Measurements from ENCODE around the gene ARRDC5. TPM values are rescaled to one million over a fixed set of nuclear protein-coding genes. Genes with fewer than 3 reads are reported as not detected.
A peak's percentile ranks its signal among the peaks of the same experiment; 100 is the strongest.
"Not testable (repeated sequence)": the region's sequence is repeated elsewhere in the genome, so short reads cannot be mapped to it uniquely, and the experiment has no call there.

The ARRDC5 gene
- total RNA-seq, 2 experiments from 2014 or later, result 0.12 TPM; not detected in 1

DNA sequence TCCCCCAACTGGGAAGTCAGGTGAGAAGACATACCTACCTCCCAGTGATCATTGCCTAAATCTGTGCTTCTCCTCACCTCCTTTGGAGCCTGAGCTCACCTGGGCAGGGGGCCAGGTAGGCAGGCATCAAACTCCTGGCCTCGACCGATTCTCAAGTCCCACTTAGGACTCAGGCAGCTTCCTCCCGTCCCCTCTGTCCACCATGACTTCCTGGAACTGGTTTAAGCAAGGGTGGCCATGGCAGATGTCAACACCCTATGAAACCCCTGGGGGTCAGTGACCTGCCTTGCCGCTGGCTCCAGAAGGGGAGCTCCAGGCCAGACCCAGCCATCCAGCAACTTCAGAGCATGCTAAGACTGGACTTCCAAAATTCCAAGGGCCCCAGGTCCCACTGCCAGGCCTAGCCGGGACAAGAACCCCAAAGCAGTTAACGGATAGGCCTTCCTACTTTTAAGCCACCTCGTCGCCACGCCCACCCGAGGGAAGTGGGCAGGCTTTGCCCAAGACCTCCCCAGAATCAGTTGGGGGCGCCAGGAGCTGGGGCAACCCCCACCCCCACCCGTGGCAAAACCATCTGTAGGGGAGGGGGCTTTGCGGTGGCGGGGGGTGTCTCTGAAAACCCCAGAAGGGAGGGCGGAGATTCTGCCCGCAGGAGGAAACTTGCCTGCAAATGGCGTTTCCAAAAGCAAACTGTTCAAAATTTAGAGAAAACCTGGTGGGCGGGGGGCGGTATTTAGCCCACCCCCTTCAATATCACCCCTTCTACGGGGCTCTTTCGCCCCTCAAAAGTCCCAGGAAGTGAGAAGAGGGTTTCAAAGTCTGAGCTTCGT is 35.9 kb downstream of the ARRDC5 start:
- H3K4me1 Mint-ChIP-seq (ENCODE audit: low read depth), result peaks cover 22% of the 10 kb centered on the region
- POLR2A ChIA-PET, result interaction anchor here (0.7 to 1.7 kb wide), 2 partner anchors 45 to 81 kb away, joined by 3 to 7 read pairs; no protein-coding TSS in a partner anchor
- H3K27ac Mint-ChIP-seq, result peak overlapping the region; percentile 69
- DNase-seq, result peak; percentile 59
- intact Hi-C loops (cut with micrococcal nuclease), result loop anchor here (1.0 to 2.0 kb wide), 2 partner anchors 44 to 102 kb away; partner anchors contain the start of gene KDM4B
- no peaks in the 10 kb centered on the region for H3K9me3 Mint-ChIP-seq
- no peaks in the 10 kb centered on the region for H3K36me3 Mint-ChIP-seq
- CTCF ChIA-PET, result interaction anchor here (0.6 to 9.7 kb wide), 9 partner anchors 15 to 272 kb away, joined by 3 to 102 read pairs (median 4); no protein-coding TSS in a partner anchor
- peak overlapping the region; percentile 79 for H3K4me3 Mint-ChIP-seq
- H3K27me3 Mint-ChIP-seq, result peaks cover 2% of the 10 kb centered on the region

DNA sequence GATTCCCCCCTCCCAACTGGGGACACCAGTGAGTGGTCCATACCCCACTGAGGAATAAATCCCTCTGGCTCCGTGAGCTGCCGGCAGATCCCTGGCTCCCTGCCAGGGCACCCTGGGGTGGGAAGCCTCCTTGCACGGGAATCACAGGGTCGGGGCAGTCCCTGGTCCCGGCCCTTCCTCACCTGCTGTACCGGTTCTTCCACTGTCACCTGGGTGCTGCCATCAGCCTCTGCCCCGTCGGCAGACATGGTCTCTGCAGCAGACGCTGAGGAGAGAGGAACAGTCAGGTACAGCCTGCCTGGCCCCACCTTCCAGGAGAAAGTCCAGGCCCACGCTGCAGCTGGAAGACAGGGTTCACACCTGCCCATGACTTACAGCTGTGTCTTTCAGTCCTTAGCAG is 41.5 kb downstream of the ARRDC5 start:
- ChIA-PET CTCF (no interaction called here), POLR2A (interaction anchor here (0.6 to 0.8 kb wide), 2 partner anchors 8 to 600 kb away, joined by 3 read pairs; no protein-coding TSS in a partner anchor)
- H3K27ac Mint-ChIP-seq, result no peak overlapping the region
- H3K27me3 Mint-ChIP-seq, result no peaks in the 10 kb centered on the region
- no peak overlapping the region for H3K4me3 Mint-ChIP-seq
- H3K36me3 Mint-ChIP-seq, result no peaks in the 10 kb centered on the region
- H3K4me1 Mint-ChIP-seq (ENCODE audit: low read depth), result peaks cover 2% of the 10 kb centered on the region
- H3K9me3 Mint-ChIP-seq, result no peaks in the 10 kb centered on the region
- intact Hi-C loops (cut with micrococcal nuclease), result no loop called here
- DNase-seq, result no peak

DNA sequence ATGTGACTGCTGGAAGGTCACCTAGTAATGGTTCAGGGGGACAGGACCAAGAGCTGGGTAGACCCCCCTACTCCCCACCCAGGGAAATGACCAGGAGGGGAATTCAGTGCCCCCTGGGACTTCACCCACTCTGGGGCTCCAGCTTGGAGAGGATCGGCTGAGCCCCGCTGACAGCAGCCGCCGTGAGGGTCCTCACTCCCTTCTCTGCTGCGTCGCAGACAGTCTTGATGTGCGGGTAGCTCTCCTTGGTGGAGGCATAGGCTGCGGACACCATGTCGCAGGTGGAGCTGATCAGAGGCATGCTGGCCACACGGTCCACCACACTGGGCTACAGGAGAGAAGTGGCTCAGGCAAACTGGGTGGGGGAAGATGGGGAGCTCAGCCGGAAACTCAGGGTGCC is 43.0 kb downstream of the ARRDC5 start:
- no peak overlapping the region for H3K4me3 Mint-ChIP-seq
- no peaks in the 10 kb centered on the region for H3K27me3 Mint-ChIP-seq
- no peak for DNase-seq
- CTCF ChIA-PET, result interaction anchor here (0.6 to 1.6 kb wide), 4 partner anchors 12 to 171 kb away, joined by 3 to 7 read pairs (median 4); no protein-coding TSS in a partner anchor
- intact Hi-C loops (cut with micrococcal nuclease), result no loop called here
- H3K36me3 Mint-ChIP-seq, result no peaks in the 10 kb centered on the region
- POLR2A ChIA-PET, result interaction anchor here (1.3 kb wide), 1 partner anchor 9 kb away, joined by 6 read pairs; no protein-coding TSS in a partner anchor
- no peaks in the 10 kb centered on the region for H3K9me3 Mint-ChIP-seq
- peaks cover 2% of the 10 kb centered on the region for H3K4me1 Mint-ChIP-seq (ENCODE audit: low read depth)
- H3K27ac Mint-ChIP-seq, result no peak overlapping the region

DNA sequence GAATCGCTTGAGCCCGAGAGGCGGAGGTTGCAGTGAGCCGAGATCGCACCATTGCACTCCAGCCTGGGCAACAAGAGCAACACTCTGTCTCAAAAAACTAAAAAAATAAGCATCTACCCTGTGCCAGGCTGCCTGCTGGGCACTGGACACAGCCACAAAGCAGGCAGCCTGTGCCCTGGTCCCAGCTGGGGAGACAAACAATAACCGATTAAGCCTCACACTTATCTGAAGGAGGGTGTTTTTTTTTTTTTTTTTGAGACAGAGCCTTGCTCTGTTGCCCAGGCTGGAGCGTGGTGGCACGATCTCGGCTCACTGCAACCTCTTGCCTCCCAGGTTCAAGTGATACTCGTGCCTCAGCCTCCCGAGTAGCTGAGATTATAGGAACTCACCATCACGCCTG is 46.2 kb downstream of the ARRDC5 start:
- H3K9me3 Mint-ChIP-seq; intact Hi-C loops (cut with micrococcal nuclease); DNase-seq; H3K27me3 Mint-ChIP-seq; H3K36me3 Mint-ChIP-seq; H3K4me3 Mint-ChIP-seq; POLR2A ChIA-PET; H3K27ac Mint-ChIP-seq; H3K4me1 Mint-ChIP-seq (ENCODE audit: low read depth): not testable (repeated sequence)
- CTCF ChIA-PET, result interaction anchor here (0.6 to 14.2 kb wide), 2 partner anchors 46 to 175 kb away, joined by 3 to 395 read pairs; no protein-coding TSS in a partner anchor

GRCh38 chr19:4853506-4853905 is 49.2 kb downstream of the ARRDC5 start:
- H3K9me3 Mint-ChIP-seq; H3K27ac Mint-ChIP-seq; intact Hi-C loops (cut with micrococcal nuclease); H3K27me3 Mint-ChIP-seq; H3K4me3 Mint-ChIP-seq; H3K36me3 Mint-ChIP-seq; H3K4me1 Mint-ChIP-seq (ENCODE audit: low read depth); DNase-seq: not testable (repeated sequence)
- ChIA-PET POLR2A (interaction anchor here (0.9 to 1.3 kb wide), 2 partner anchors 8 to 44 kb away, joined by 3 to 6 read pairs; no protein-coding TSS in a partner anchor), CTCF (interaction anchor here (0.7 to 14.2 kb wide), 5 partner anchors 9 to 48 kb away, joined by 3 to 395 read pairs (median 3); no protein-coding TSS in a partner anchor)

- H3K27me3 Mint-ChIP-seq, result no peaks in the 10 kb centered on the region
- no peaks in the 10 kb centered on the region for H3K9me3 Mint-ChIP-seq
- intact Hi-C loops (cut with micrococcal nuclease), result no loop called here
- ChIA-PET CTCF (interaction anchor here (1.0 to 14.2 kb wide), 11 partner anchors 11 to 119 kb away, joined by 3 to 395 read pairs (median 7); partner anchors contain the start of gene PLIN3), POLR2A (interaction anchor here (1.3 kb wide), 1 partner anchor 43 kb away, joined by 6 read pairs; no protein-coding TSS in a partner anchor)
- H3K4me1 Mint-ChIP-seq (ENCODE audit: low read depth), result peaks cover 2% of the 10 kb centered on the region
- H3K4me3 Mint-ChIP-seq, result no peak overlapping the region
- no peak overlapping the region for H3K27ac Mint-ChIP-seq
- peaks cover 10% of the 10 kb centered on the region for H3K36me3 Mint-ChIP-seq
- no peak for DNase-seq
Observed at GRCh38 chr19:4852484-4852883, 50.2 kb downstream of the ARRDC5 start.

DNA sequence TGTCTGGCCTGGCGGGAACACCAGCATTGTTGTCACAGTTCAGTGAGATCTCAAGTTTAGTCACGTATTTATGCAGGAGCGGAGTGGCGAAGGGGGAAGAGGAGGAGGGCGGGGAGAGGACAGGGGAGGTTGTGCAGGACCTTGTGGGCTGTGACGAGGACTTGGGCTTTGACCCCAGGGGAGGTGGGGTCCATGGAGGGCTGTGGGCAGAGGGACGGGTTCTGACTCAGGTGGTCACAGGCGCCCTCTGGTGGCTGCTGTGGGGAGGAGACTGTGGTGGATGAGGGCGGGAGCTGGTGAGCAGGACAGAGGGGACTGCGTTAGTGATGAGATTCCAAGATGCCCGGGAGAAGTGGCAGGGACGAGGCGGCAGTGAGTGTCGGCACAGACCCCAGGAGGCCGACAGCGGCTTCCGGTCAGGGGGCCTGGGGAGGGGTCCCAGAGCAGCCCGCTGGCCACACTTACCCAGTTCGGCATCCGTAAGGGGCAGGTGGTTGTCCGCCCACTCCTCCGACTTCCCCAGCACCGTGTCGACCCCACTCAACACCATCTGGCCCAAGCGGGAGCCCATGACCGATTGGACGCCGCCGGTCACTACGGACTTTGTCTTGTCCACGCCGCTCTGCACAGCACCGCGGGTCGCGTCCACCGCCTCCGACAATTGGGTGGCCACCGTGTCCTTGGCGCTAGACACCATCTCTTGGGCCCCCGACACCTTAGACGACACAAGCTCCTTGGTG is 51.0 kb downstream of the ARRDC5 start:
- ChIA-PET POLR2A (interaction anchor here (1.3 kb wide), 1 partner anchor 42 kb away, joined by 5 read pairs; no protein-coding TSS in a partner anchor), CTCF (interaction anchor here (0.6 to 14.2 kb wide), 20 partner anchors 10 to 180 kb away, joined by 3 to 395 read pairs (median 6); partner anchors contain the start of gene PLIN3)
- peaks cover 2% of the 10 kb centered on the region for H3K4me1 Mint-ChIP-seq (ENCODE audit: low read depth)
- H3K9me3 Mint-ChIP-seq, result no peaks in the 10 kb centered on the region
- H3K27ac Mint-ChIP-seq, result peak overlapping the region; percentile 38
- peak; percentile 81 for DNase-seq
- H3K4me3 Mint-ChIP-seq, result no peak overlapping the region
- H3K27me3 Mint-ChIP-seq, result no peaks in the 10 kb centered on the region
- H3K36me3 Mint-ChIP-seq, result peaks cover 10% of the 10 kb centered on the region
- intact Hi-C loops (cut with micrococcal nuclease), result loop anchor here (1.0 kb wide), 1 partner anchor 42 kb away; no protein-coding TSS in a partner anchor

DNA sequence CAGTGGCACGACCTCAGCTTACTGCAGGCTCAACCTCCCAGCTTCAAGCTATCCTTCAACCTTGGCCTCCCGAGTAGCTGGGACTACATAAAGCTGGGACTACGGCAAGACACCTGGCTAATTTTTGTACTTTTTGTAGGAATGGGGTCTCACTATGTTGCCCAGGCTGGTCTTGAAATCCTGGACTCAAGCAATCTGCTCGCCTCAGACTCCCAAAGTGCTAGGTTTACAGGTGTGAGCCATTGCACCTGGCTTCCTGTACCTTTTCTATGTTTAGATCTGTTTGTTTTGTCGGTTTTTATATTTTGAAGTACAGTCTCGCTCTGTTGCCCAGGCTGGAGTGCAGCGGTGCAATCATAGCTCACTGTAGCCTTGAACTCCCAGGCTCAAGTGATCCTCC is 53.7 kb downstream of the ARRDC5 start:
- Mint-ChIP-seq H3K4me3 (no peak overlapping the region), H3K27me3 (no peaks in the 10 kb centered on the region), H3K27ac (no peak overlapping the region), H3K4me1 (ENCODE audit: low read depth) (peaks cover 2% of the 10 kb centered on the region), H3K36me3 (peaks cover 8% of the 10 kb centered on the region), H3K9me3 (no peaks in the 10 kb centered on the region)
- ChIA-PET POLR2A (no interaction called here), CTCF (interaction anchor here (0.6 to 14.2 kb wide), 5 partner anchors 23 to 182 kb away, joined by 3 to 395 read pairs (median 3); no protein-coding TSS in a partner anchor)
- intact Hi-C loops (cut with micrococcal nuclease), result no loop called here
- no peak for DNase-seq

DNA sequence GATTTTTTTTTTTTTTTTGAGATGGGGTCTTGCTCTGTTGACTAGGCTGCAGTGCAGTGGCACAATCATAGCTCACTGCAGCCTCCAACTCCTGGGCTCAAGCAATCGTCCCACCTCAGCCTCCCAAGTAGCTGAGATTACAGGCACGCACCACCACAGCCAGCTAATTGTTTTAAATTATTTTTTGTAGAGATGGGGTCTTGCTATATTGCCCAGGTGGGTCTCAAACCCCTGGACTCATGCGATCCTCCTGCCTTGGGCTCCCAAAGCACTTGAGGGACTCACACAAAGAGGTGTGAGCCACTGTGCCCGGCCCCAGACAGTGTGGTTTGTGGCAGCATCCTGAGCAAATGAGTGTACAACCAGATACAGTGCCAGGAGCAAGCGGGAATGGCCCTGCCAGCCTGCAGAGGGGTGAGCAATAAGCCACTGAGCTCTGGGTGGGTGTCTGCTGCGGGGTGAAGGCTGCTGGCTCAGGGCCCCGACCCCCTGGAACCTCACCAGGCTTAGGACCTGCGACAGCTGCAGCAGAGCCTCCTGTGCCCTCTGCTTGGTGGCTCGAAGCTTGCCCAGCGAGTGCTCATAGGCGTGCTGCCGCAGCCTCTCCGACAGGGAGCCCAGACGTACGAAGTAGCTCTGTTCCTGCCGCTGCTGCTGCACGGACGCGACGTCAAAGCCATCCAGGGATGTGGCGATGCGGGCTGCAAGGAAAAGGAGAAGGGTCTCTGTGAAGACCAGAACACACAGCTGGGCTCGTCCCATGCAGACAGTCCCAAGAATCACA is 55.3 kb downstream of the ARRDC5 start:
- no peak overlapping the region for H3K4me3 Mint-ChIP-seq
- POLR2A ChIA-PET, result no interaction called here
- DNase-seq, result no peak
- intact Hi-C loops (cut with micrococcal nuclease), result no loop called here
- peaks cover 2% of the 10 kb centered on the region for H3K4me1 Mint-ChIP-seq (ENCODE audit: low read depth)
- no peaks in the 10 kb centered on the region for H3K27me3 Mint-ChIP-seq
- no peaks in the 10 kb centered on the region for H3K9me3 Mint-ChIP-seq
- peaks cover 14% of the 10 kb centered on the region for H3K36me3 Mint-ChIP-seq
- CTCF ChIA-PET, result interaction anchor here (14.2 kb wide), 1 partner anchor 37 kb away, joined by 395 read pairs; no protein-coding TSS in a partner anchor
- H3K27ac Mint-ChIP-seq, result no peak overlapping the region

- H3K4me1 Mint-ChIP-seq (ENCODE audit: low read depth); H3K4me3 Mint-ChIP-seq; H3K27ac Mint-ChIP-seq; H3K9me3 Mint-ChIP-seq; H3K27me3 Mint-ChIP-seq; POLR2A ChIA-PET; intact Hi-C loops (cut with micrococcal nuclease); DNase-seq: not testable (repeated sequence)
- H3K36me3 Mint-ChIP-seq, result peaks cover 10% of the 10 kb centered on the region
- CTCF ChIA-PET, result interaction anchor here (14.2 kb wide), 1 partner anchor 36 kb away, joined by 395 read pairs; no protein-coding TSS in a partner anchor
Observed at GRCh38 chr19:4845975-4846374, 56.7 kb downstream of the ARRDC5 start.

Data from activated CD4-positive, alpha-beta memory T cell treated with anti-CD3 and anti-CD28 coated beads for 36 hours (primary cell).